IPS DF 19.7 (cell line): ENCODE results near the gene FAM83G.
"Not testable (repeated sequence)": the region's sequence is repeated elsewhere in the genome, so short reads cannot be mapped to it uniquely, and the experiment has no call there.

Experiments used
- DNase-seq: peaks from one replicate; pipeline ENCODE4 v3.0.0-alpha.2; 2013; ENCODE audit warnings: low read depth, low spot score

The FAM83G gene

GRCh38 chr17:19004421-19005136 is at the start of gene FAM83G:
Gene FAM83G (minus strand): TSS chr17:19004764. CDS start chr17:19004041, 723 bp downstream.
- DNase-seq = no peak

- not testable (repeated sequence) for DNase-seq
Observed at GRCh38 chr17:19048826-19049225, 44.3 kb upstream of the FAM83G start.

- not testable (repeated sequence) for DNase-seq
Observed at GRCh38 chr17:19047510-19047909, 42.9 kb upstream of the FAM83G start.

- not testable (repeated sequence) for DNase-seq
Observed at GRCh38 chr17:19046782-19047375, 42.3 kb upstream of the FAM83G start, which contains the start of gene GRAP. Gene GRAP (minus strand): TSS chr17:19046957. CDS start chr17:19046926, 31 bp downstream.

GRCh38 chr17:19044643-19045042 is 40.1 kb upstream of the FAM83G start:
- not testable (repeated sequence) for DNase-seq

- DNase-seq = not testable (repeated sequence)
Observed at GRCh38 chr17:19043032-19043431, 38.5 kb upstream of the FAM83G start.

- DNase-seq = not testable (repeated sequence)
Observed at GRCh38 chr17:19042369-19042768, 37.8 kb upstream of the FAM83G start.

- not testable (repeated sequence) for DNase-seq
Observed at GRCh38 chr17:19041871-19042270, 37.3 kb upstream of the FAM83G start.

- DNase-seq = not testable (repeated sequence)
Observed at GRCh38 chr17:19040350-19040749, 35.8 kb upstream of the FAM83G start.

- DNase-seq = not testable (repeated sequence)
Observed at GRCh38 chr17:19038730-19039129, 34.2 kb upstream of the FAM83G start.

GRCh38 chr17:19038007-19038406 is 33.4 kb upstream of the FAM83G start:
- DNase-seq = not testable (repeated sequence)

- not testable (repeated sequence) for DNase-seq
Observed at GRCh38 chr17:19037547-19037946, 33.0 kb upstream of the FAM83G start.

GRCh38 chr17:19036186-19036585 is 31.6 kb upstream of the FAM83G start:
- DNase-seq = not testable (repeated sequence)

GRCh38 chr17:19032377-19032988 is 27.9 kb upstream of the FAM83G start:
- not testable (repeated sequence) for DNase-seq

- DNase-seq = not testable (repeated sequence)
Observed at GRCh38 chr17:19031729-19032128, 27.2 kb upstream of the FAM83G start.

GRCh38 chr17:19030771-19031449 is 26.3 kb upstream of the FAM83G start:
- not testable (repeated sequence) for DNase-seq

GRCh38 chr17:19029740-19030139 is 25.2 kb upstream of the FAM83G start:
- DNase-seq = not testable (repeated sequence)

GRCh38 chr17:19028671-19029070 is 24.1 kb upstream of the FAM83G start:
- DNase-seq = not testable (repeated sequence)

GRCh38 chr17:19024101-19025078 is 19.8 kb upstream of the FAM83G start:
- DNase-seq = no peak

GRCh38 chr17:19023209-19023999 is 18.8 kb upstream of the FAM83G start:
- DNase-seq = no peak
